Measurements from ENCODE around the gene GRIN3A.

- TF ChIP-seq YY1 (IDR thresholded peaks at IDR 0.05; ENCODE audit: insufficient read depth, insufficient read length) (no peak), ZNF274 (IDR thresholded peaks at IDR 0.05; ENCODE audit: low read depth, low read length) (no peak), SUZ12 (IDR thresholded peaks at IDR 0.05; ENCODE audit: extremely low read depth, insufficient read depth, insufficient read length) (no peak)
Observed at GRCh38 chr9:101582553-101582952, 155.9 kb downstream of the GRIN3A start.

Measured in NT2/D1 (cell line).